HepG2 (cell line): ENCODE data around the gene GNG4. TPM values are rescaled to one million over a fixed set of nuclear protein-coding genes. Genes with fewer than 3 reads are reported as not detected.
A peak's percentile ranks its signal among the peaks of the same experiment; 100 is the strongest.
"Not testable (repeated sequence)": the region's sequence is repeated elsewhere in the genome, so short reads cannot be mapped to it uniquely, and the experiment has no call there.

Experiments used
- ATAC-seq: fragments of 200-7000 bp; cut with Tn5 transposase; 3 replicates; pipeline ENCODE4 v1.9.1; 2020; ENCODE audit warnings: mild to moderate bottlenecking, moderate library complexity
- BruUV-seq: library from RNA; stranded (reverse); fragments of 400-500 nt; replicated peaks from 2 replicates; lab custom pipeline; 2021; lab: Mats Ljungman, UMichigan
- CTCF ChIA-PET: fragments of 300-600 bp; formaldehyde crosslinking; extraction: SDS; loops from one replicate; lab custom pipeline; 2021; ENCODE audit warnings: low total read pairs, inconsistent platforms, low intra/inter-chr PET ratio; lab: Yijun Ruan, JAX
- POLR2A ChIA-PET: fragments of 350-600 bp; sonication (Branson Sonifier 250); formaldehyde crosslinking; loops from one replicate; lab custom pipeline; 2020; ENCODE audit warnings: antibody characterized with exemption, inconsistent platforms; lab: Yijun Ruan, JAX
- DNase-seq: peaks from one replicate; pipeline ENCODE4 v3.0.0-alpha.2; 2015; ENCODE audit warnings: low spot score
- FAIRE-seq: peaks from 3 replicates; lab custom pipeline; 2011; peaks lifted over from hg19 to GRCh38; lab: Jason Lieb, UNC
- H2AFZ ChIP-seq: one replicate; pipeline ENCODE4 v1.6.1; 2011; ENCODE audit warnings: low read length, inconsistent platforms
- H3K27ac ChIP-seq: fragments of 300-600 bp; 3 replicates; pipeline ENCODE4 v1.8.0; 2011; ENCODE audit warnings: mixed run types, mild to moderate bottlenecking, mixed read lengths, low read length, inconsistent platforms; ENCODE audit not compliant: insufficient read depth; ENCODE audit errors: extremely low read length
- H3K27me3 ChIP-seq, 2 experiments: fragments of 200-600 bp in 1 of 2; 2 replicates in 1 of 2; 3 replicates in 1 of 2; pipeline versions ENCODE4 v1.6.0 to v1.8.0; 2011; ENCODE audit warnings: low read length in 2 of 2, mild to moderate bottlenecking in 2 of 2, moderate library complexity in 2 of 2, inconsistent platforms in 1 of 2; ENCODE audit not compliant: insufficient read depth in 2 of 2, control insufficient read depth in 1 of 2
- H3K36me3 ChIP-seq, 2 experiments: fragments of 200-600 bp in 1 of 2; replicated peaks in 1 of 2; 2 replicates in 1 of 2; 3 replicates in 1 of 2; pipeline versions ENCODE4 v1.5.1 to v1.8.0; 2011; ENCODE audit warnings: low read length in 2 of 2, inconsistent platforms in 1 of 2; ENCODE audit not compliant: insufficient read depth in 2 of 2, control insufficient read depth in 1 of 2
- H3K4me1 ChIP-seq: 2 replicates; pipeline ENCODE4 v1.5.1; 2012; ENCODE audit warnings: low read length, inconsistent platforms; ENCODE audit not compliant: insufficient read depth
- H3K4me2 ChIP-seq: 2 replicates; pipeline ENCODE4 v1.6.0; 2011; ENCODE audit warnings: low read depth, low read length, inconsistent platforms
- H3K4me3 ChIP-seq, 3 experiments: fragments of 200-600 bp in 1 of 3; sonication (generic), shearing (Covaris generic) in 1 of 3; replicated peaks in 1 of 3; 2 replicates each; pipeline ENCODE4 v1.5.1; 2011 to 2016; ENCODE audit warnings: low read length in 3 of 3, inconsistent platforms in 2 of 3, low read depth in 2 of 3, mild to moderate bottlenecking in 2 of 3, control low read depth in 1 of 3, mixed read lengths in 1 of 3; ENCODE audit not compliant: insufficient read depth in 1 of 3
- H3K79me2 ChIP-seq: one replicate; pipeline ENCODE4 v1.6.1; 2011; ENCODE audit warnings: low read length, inconsistent platforms; ENCODE audit not compliant: insufficient read depth
- H3K9ac ChIP-seq: 2 replicates; pipeline ENCODE4 v1.6.0; 2011; ENCODE audit warnings: mild to moderate bottlenecking, low read depth, low read length, inconsistent platforms; ENCODE audit not compliant: insufficient read depth
- H3K9me3 ChIP-seq: 2 replicates; pipeline ENCODE4 v1.5.1; 2012; ENCODE audit warnings: mild to moderate bottlenecking, low read length
- H4K20me1 ChIP-seq: 2 replicates; pipeline ENCODE4 v1.6.0; 2011; ENCODE audit warnings: inconsistent platforms, mild to moderate bottlenecking, low read length, moderate library complexity; ENCODE audit not compliant: insufficient read depth
- CEBPG ChIP-seq: IDR thresholded peaks from 2 replicates; pipeline ENCODE4 v1.6.1; 2016
- DNMT1 ChIP-seq: sonication (generic); formaldehyde crosslinking; IDR thresholded peaks from 2 replicates; pipeline ENCODE4 v1.5.1; 2020; ENCODE audit warnings: mild to moderate bottlenecking, missing genetic modification reagents
- KDM5B ChIP-seq: sonication (generic); formaldehyde crosslinking; IDR thresholded peaks from 2 replicates; pipeline ENCODE4 v1.4.0; 2020; ENCODE audit warnings: missing genetic modification reagents, mild to moderate bottlenecking, borderline replicate concordance
- MLLT10 ChIP-seq: sonication (generic); formaldehyde crosslinking; IDR thresholded peaks from 2 replicates; pipeline ENCODE4 v1.4.0; 2020; ENCODE audit warnings: missing genetic modification reagents
- SIX1 ChIP-seq: sonication (generic); formaldehyde crosslinking; IDR thresholded peaks from 2 replicates; pipeline ENCODE4 v1.4.0; 2020; ENCODE audit warnings: missing genetic modification reagents, borderline replicate concordance
- SOX13 ChIP-seq, 3 experiments: fragments of 450-650 bp in 1 of 3; sonication (generic) in 1 of 3; formaldehyde crosslinking in 1 of 3; IDR thresholded peaks in 2 of 3; conservative IDR thresholded peaks in 1 of 3; 2 replicates each; pipeline versions ENCODE4 v1.5.0 to v1.6.1; 2016 to 2020; ENCODE audit warnings: antibody characterized with exemption in 1 of 3, mild to moderate bottlenecking in 1 of 3, missing compliant biosample characterization in 1 of 3, missing genetic modification reagents in 1 of 3, moderate library complexity in 1 of 3
- ZNF781 ChIP-seq: sonication (generic); formaldehyde crosslinking; IDR thresholded peaks from 2 replicates; pipeline ENCODE4 v1.5.1; 2020; ENCODE audit warnings: borderline replicate concordance, mild to moderate bottlenecking, missing genetic modification reagents; ENCODE audit errors: not compliant biosample characterization
- ZSCAN25 ChIP-seq: sonication (generic); formaldehyde crosslinking; IDR thresholded peaks from 2 replicates; pipeline ENCODE4 v1.8.0; 2022; ENCODE audit warnings: mild to moderate bottlenecking, missing genetic modification reagents
- WGBS: methylation state at CpG from one replicate; pipeline ENCODE4 v1.1.6; 2017; ENCODE audit warnings: low lambda C conversion rate; 5-methylcytosine and 5-hydroxymethylcytosine counted together
- in situ Hi-C: cut with HindIII; loops from 2 replicates; pipeline ENCODE4 v1.10.0; 2017; ENCODE audit warnings: low pct_unique_long_range_greater_than_20kb; ENCODE audit not compliant: extremely low pct_ligation_motif_present
- intact Hi-C: fragments of 100-400 bp; cut with micrococcal nuclease; formaldehyde crosslinking; loops from one replicate; pipeline ENCODE4 v1.10.0; 2022; ENCODE audit not compliant: unreplicated experiment
- polyA plus RNA-seq, 8 experiments: library from polyadenylated mRNA; depleted of rRNA in 3 of 8; stranded (reverse) in 7 of 8; unstranded in 1 of 8; fragments of >200 nt; fragmentation: Illumina TruSeq in 4 of 8; extraction: Trizol in 4 of 8; gene quantifications; 2 replicates each; pipeline versions ENCODE4 v1.2.1 to v1.2.3, GENCODE V29; 2011 to 2016; ENCODE audit warnings: low read depth in 4 of 8, missing spikeins in 1 of 8, mixed read lengths in 1 of 8; ENCODE audit not compliant: insufficient read depth in 1 of 8
- total RNA-seq, 5 experiments: library from RNA; depleted of rRNA; stranded (reverse); fragments of >200 nt; fragmentation: Illumina TruSeq; extraction: Trizol; gene quantifications; 2 replicates each; pipeline ENCODE4 v1.2.3, GENCODE V29; 2016; ENCODE audit warnings: low read depth in 1 of 5
- TF ChIP-seq, protein P1 (sequence below), 2 experiments: IDR thresholded peaks; 2 replicates each; pipeline ENCODE4 v1.6.1; 2011 to 2012; ENCODE audit warnings: low read length in 2 of 2, borderline replicate concordance in 1 of 2, low read depth in 1 of 2, mild to moderate bottlenecking in 1 of 2, moderate library complexity in 1 of 2

Gene GNG4
- total and polyA plus RNA-seq, 2 of the 13 experiments (the other 11 are each of a cell fraction or from before 2014, with no cell fraction given), result 27.1 to 69.5 TPM

DNA sequence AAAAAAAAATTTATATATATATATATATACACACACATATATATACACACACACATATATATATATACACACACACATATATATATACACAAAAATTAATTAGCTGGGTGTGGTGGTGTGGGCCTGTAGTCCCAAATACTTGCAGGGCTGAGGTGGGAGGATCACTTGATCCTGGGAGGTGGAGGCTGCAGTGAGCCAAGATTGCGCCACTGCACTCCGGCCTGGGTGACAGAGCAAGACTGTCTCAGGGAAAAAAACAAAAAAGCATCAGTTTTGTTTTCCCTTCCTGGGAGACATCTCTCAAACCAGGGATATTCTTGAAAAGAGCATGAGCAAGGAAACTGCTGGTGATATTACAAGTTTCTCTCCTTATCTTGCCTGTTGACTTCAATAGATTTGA lies 30.4 kb downstream of the GNG4 start:
- in situ Hi-C loops, H2AFZ ChIP-seq, H3K4me2 ChIP-seq, H3K36me3 ChIP-seq, ATAC-seq, intact Hi-C loops, H3K9ac ChIP-seq, DNase-seq, H3K4me3 ChIP-seq, H3K9me3 ChIP-seq, CTCF ChIA-PET, POLR2A ChIA-PET, H3K27ac ChIP-seq, FAIRE-seq, H3K27me3 ChIP-seq, BruUV-seq: not testable (repeated sequence)
- Histone ChIP-seq H3K4me1 (peaks cover 47% of the 10 kb centered on the region), H4K20me1 (peaks cover 17% of the 10 kb centered on the region; the same call in 1 of the 2 replicates), H3K79me2 (peaks cover 16% of the 10 kb centered on the region)
- WGBS, result 93% methylated on average over 2 of the region's 2 CpGs
- peak; percentile 90 for TF ChIP-seq ZSCAN25 (CRISPR knock-in tag)
- peak; percentile 34; the same call in 1 of the 2 replicates for TF ChIP-seq CEBPG (CRISPR knock-in tag)

DNA sequence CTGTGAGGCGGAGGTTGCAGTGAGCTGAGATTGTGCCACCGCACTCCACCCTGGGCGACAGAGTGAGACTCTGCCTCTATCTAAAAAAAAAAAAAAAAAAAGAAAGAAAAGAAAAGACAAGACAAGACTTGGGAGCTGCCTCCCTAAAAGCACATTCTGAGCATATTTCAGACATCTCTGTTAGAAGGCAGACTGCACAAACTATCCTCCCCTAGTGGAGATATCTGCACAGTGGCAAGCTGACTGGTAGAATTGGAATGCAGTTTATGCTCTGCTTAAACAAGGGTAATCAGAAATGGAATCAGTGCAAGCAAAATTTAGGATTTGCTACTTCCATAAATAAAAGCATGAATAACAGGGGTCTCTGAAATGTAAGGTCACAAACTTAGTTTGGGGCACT lies 31.8 kb downstream of the GNG4 start:
- Histone ChIP-seq H3K4me3 (no peak overlapping the region), H3K27ac (no peak overlapping the region), H3K4me1 (peaks cover 47% of the 10 kb centered on the region), H3K4me2 (no peak overlapping the region), H3K36me3 (peaks cover 1 to 3% of the 10 kb centered on the region in 2 experiments; a peak in 3 of 5 replicates), H3K27me3 (no peaks in the 10 kb centered on the region), H4K20me1 (peaks cover 8% of the 10 kb centered on the region; the same call in 1 of the 2 replicates), H2AFZ (no peak overlapping the region), H3K9me3 (no peaks in the 10 kb centered on the region), H3K9ac (no peak overlapping the region), H3K79me2 (peaks cover 17% of the 10 kb centered on the region)
- no peak for FAIRE-seq
- ATAC-seq, result no peak
- ChIA-PET CTCF (no interaction called here), POLR2A (interaction anchor here (0.8 kb wide), 1 partner anchor 13 kb away, joined by 3 read pairs; no protein-coding TSS in a partner anchor)
- in situ Hi-C loops, result no loop called here
- DNase-seq, result no peak
- WGBS, result 98% methylated on average over 3 of the region's 3 CpGs
- intact Hi-C loops, result no loop called here
- no TSS peak for BruUV-seq
- TF ChIP-seq MLLT10 (CRISPR knock-in tag) (no peak), SOX13 (IDR thresholded peaks at IDR 0.05) (no peak), SOX13 (CRISPR knock-in tag; conservative IDR thresholded peaks at IDR 0.05 in 1 of 2, IDR thresholded peaks at IDR 0.05 in 1 of 2) (no peak), SIX1 (no peak), ZNF781 (CRISPR knock-in tag) (no peak), KDM5B (no peak), DNMT1 (CRISPR knock-in tag) (no peak)
- TF ChIP-seq, protein P1, sequence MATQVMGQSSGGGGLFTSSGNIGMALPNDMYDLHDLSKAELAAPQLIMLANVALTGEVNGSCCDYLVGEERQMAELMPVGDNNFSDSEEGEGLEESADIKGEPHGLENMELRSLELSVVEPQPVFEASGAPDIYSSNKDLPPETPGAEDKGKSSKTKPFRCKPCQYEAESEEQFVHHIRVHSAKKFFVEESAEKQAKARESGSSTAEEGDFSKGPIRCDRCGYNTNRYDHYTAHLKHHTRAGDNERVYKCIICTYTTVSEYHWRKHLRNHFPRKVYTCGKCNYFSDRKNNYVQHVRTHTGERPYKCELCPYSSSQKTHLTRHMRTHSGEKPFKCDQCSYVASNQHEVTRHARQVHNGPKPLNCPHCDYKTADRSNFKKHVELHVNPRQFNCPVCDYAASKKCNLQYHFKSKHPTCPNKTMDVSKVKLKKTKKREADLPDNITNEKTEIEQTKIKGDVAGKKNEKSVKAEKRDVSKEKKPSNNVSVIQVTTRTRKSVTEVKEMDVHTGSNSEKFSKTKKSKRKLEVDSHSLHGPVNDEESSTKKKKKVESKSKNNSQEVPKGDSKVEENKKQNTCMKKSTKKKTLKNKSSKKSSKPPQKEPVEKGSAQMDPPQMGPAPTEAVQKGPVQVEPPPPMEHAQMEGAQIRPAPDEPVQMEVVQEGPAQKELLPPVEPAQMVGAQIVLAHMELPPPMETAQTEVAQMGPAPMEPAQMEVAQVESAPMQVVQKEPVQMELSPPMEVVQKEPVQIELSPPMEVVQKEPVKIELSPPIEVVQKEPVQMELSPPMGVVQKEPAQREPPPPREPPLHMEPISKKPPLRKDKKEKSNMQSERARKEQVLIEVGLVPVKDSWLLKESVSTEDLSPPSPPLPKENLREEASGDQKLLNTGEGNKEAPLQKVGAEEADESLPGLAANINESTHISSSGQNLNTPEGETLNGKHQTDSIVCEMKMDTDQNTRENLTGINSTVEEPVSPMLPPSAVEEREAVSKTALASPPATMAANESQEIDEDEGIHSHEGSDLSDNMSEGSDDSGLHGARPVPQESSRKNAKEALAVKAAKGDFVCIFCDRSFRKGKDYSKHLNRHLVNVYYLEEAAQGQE (IDR thresholded peaks at IDR 0.05; ENCODE audit: borderline replicate concordance in 1 of 2, low read depth in 1 of 2, low read length in 2 of 2), result no peak
